Measurements from ENCODE around the gene SCNM1. TPM values are rescaled to one million over a fixed set of nuclear protein-coding genes. Genes with fewer than 3 reads are reported as not detected.
A peak's percentile ranks its signal among the peaks of the same experiment; 100 is the strongest.
"Not testable (repeated sequence)": the region's sequence is repeated elsewhere in the genome, so short reads cannot be mapped to it uniquely, and the experiment has no call there.

SCNM1 gene
- total and polyA plus RNA-seq, 2 experiments from 2014 or later = 27.1 to 92.3 TPM

- Histone ChIP-seq H3K4me1 (ENCODE audit: insufficient read depth) (peaks cover 3% of the 10 kb centered on the region; the same call in 1 of the 2 replicates), H3F3A (replicated peaks; ENCODE audit: low read depth) (0 out of 2 replicates have a peak, but pooled peaks cover 16% of the 10 kb centered on the region), H3K36me3 (ENCODE audit: insufficient read depth) (peaks cover 35% of the 10 kb centered on the region), H4K20me1 (replicated peaks; ENCODE audit: insufficient read depth) (peaks cover 7% of the 10 kb centered on the region), H3K27ac (ENCODE audit: low read depth) (no peak overlapping the region), H3K4me2 (no peak overlapping the region), H3K79me2 (replicated peaks; ENCODE audit: insufficient read depth) (peaks cover 39% of the 10 kb centered on the region), H3K9me2 (ENCODE audit: insufficient read depth) (no peaks in the 10 kb centered on the region), H3K27me3 (ENCODE audit: insufficient read depth) (no peaks in the 10 kb centered on the region), H3K4me3 (no peak overlapping the region), H2AFZ (no peak overlapping the region)
- TF ChIP-seq REST (IDR thresholded peaks at IDR 0.05; ENCODE audit: unreplicated experiment) = no peak
- H3K4me3 Mint-ChIP-seq = no peak overlapping the region
- ATAC-seq (no peak), DNase-seq (ENCODE audit: low spot score) (no peak)
- peaks cover 9% of the 10 kb centered on the region; the same call in 2 of the 3 replicates for H3K4me1 Mint-ChIP-seq
- no peak overlapping the region for H3K27ac Mint-ChIP-seq
- H3K27me3 Mint-ChIP-seq (ENCODE audit: insufficient read depth, low read depth, poor library complexity) = peaks cover 4% of the 10 kb centered on the region
- no peaks in the 10 kb centered on the region for H3K9me3 Mint-ChIP-seq
- H3K36me3 Mint-ChIP-seq (ENCODE audit: low read depth) = peaks cover 37% of the 10 kb centered on the region
Measured at GRCh38 chr1:151187205-151187604, 21.3 kb downstream of the SCNM1 start.

DNA sequence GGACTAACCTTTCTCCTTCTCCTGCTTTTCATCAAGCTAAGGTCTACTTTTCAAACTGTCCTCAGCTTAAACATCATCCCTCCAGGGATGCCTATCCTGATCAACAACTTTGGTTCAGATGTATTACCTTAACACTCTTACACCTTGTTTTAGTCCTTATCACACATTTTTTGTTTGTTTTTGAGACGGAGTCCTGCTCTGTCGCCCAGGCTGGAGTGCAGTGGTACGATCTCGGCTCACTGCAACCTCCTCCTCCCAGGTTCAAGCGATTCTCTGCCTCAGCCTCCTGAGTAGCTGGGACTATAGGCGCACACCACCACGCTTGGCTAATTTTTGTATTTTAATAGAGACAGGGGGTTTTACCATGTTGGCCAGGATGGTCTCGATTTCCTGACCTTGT, 22.7 kb downstream of the SCNM1 start:
- H3K36me3 Mint-ChIP-seq (ENCODE audit: low read depth) = peaks cover 24% of the 10 kb centered on the region
- H3K4me2 ChIP-seq = peak overlapping the region; percentile 87
- not testable (repeated sequence) for H3K4me1 Mint-ChIP-seq; ATAC-seq; H3K9me3 Mint-ChIP-seq; DNase-seq (ENCODE audit: low spot score); H3K9me2 ChIP-seq (ENCODE audit: insufficient read depth); H3K27me3 ChIP-seq (ENCODE audit: insufficient read depth); H3F3A ChIP-seq (replicated peaks; ENCODE audit: low read depth); H2AFZ ChIP-seq; H3K4me1 ChIP-seq (ENCODE audit: insufficient read depth); H4K20me1 ChIP-seq (replicated peaks; ENCODE audit: insufficient read depth); H3K27me3 Mint-ChIP-seq (ENCODE audit: insufficient read depth, low read depth, poor library complexity); H3K27ac Mint-ChIP-seq; H3K27ac ChIP-seq (ENCODE audit: low read depth)
- H3K4me3 Mint-ChIP-seq = peak overlapping the region; percentile 99
- H3K36me3 ChIP-seq (ENCODE audit: insufficient read depth) = peaks cover 22% of the 10 kb centered on the region
- peaks cover 39% of the 10 kb centered on the region for H3K79me2 ChIP-seq (replicated peaks; ENCODE audit: insufficient read depth)
- peak overlapping the region; percentile 74 for H3K4me3 ChIP-seq

DNA sequence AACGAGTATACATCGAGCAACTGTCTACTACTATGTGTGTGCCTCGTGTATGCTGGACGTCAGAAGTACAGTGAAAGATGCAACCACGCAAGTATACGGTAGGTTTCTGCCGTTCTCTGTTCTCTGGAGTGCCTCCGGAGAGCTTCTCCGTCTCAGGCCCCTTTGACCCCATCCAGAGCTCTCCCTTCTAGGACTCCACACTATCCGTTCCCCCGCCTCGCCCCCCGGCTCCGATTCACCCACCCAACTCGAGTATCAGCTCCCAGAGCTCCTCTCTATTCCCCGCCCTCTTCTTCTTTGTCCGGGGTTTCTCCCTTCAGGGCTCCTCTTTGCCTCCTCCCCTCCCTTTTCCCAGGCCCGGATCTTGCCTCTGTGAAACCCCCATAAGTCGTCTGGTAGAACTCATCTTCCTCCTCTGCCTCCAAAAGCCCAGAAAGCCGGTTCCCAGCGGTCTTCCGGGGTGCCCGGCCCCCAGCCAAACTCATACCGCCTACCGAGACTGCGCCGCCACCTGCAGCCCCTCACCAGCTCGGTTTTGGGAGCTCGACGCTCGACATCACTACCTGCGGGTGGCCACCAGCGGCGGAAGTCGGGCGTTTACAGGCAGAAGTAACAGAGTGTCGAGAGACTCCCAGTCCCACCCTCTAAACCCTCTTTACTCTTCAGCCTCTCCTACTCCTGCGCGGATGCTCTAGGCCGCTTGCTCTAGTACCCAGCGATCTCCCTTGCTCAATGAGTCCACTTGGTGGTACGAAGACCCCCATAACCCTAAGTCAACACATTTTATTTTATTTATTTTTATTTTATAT, 23.9 kb downstream of the SCNM1 start, which contains the start of gene VPS72:
VPS72 (minus strand) TSS at position 561 of the 809 bp plus-strand sequence; CDS start at position 485, 76 bp downstream.
- Histone ChIP-seq H4K20me1 (replicated peaks; ENCODE audit: insufficient read depth) (no peaks in the 10 kb centered on the region; the same call in 1 of the 2 replicates), H3K4me3 (peak within 1 kb of the TSS; percentile 74), H3K27ac (ENCODE audit: low read depth) (peak within 1 kb of the TSS; percentile 94), H3F3A (replicated peaks; ENCODE audit: low read depth) (0 out of 2 replicates have a peak, but pooled peaks cover 9% of the 10 kb centered on the region), H3K4me1 (ENCODE audit: insufficient read depth) (peaks cover 3% of the 10 kb centered on the region; the same call in 1 of the 2 replicates), H3K4me2 (peak within 1 kb of the TSS; percentile 87), H3K36me3 (ENCODE audit: insufficient read depth) (peaks cover 11% of the 10 kb centered on the region), H3K9me2 (ENCODE audit: insufficient read depth) (no peaks in the 10 kb centered on the region), H2AFZ (peak within 1 kb of the TSS; percentile 88), H3K79me2 (replicated peaks; ENCODE audit: insufficient read depth) (peaks cover 39% of the 10 kb centered on the region), H3K27me3 (ENCODE audit: insufficient read depth) (no peaks in the 10 kb centered on the region)
- Mint-ChIP-seq H3K36me3 (ENCODE audit: low read depth) (peaks cover 12% of the 10 kb centered on the region), H3K27ac (peak within 1 kb of the TSS; percentile 99), H3K9me3 (no peaks in the 10 kb centered on the region), H3K27me3 (ENCODE audit: insufficient read depth, low read depth, poor library complexity) (peaks cover 6% of the 10 kb centered on the region), H3K4me3 (peak within 1 kb of the TSS; percentile 99), H3K4me1 (peaks cover 9% of the 10 kb centered on the region; the same call in 2 of the 3 replicates)
- ATAC-seq (peak; percentile 95), DNase-seq (ENCODE audit: low spot score) (peak; percentile 96)
- no peak for TF ChIP-seq STAT1 (IDR thresholded peaks at IDR 0.05; ENCODE audit: unreplicated experiment)
- peak; percentile 93 for TF ChIP-seq ETS1 (IDR thresholded peaks at IDR 0.05)
- TF ChIP-seq, protein P1, sequence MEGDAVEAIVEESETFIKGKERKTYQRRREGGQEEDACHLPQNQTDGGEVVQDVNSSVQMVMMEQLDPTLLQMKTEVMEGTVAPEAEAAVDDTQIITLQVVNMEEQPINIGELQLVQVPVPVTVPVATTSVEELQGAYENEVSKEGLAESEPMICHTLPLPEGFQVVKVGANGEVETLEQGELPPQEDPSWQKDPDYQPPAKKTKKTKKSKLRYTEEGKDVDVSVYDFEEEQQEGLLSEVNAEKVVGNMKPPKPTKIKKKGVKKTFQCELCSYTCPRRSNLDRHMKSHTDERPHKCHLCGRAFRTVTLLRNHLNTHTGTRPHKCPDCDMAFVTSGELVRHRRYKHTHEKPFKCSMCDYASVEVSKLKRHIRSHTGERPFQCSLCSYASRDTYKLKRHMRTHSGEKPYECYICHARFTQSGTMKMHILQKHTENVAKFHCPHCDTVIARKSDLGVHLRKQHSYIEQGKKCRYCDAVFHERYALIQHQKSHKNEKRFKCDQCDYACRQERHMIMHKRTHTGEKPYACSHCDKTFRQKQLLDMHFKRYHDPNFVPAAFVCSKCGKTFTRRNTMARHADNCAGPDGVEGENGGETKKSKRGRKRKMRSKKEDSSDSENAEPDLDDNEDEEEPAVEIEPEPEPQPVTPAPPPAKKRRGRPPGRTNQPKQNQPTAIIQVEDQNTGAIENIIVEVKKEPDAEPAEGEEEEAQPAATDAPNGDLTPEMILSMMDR (conservative IDR thresholded peaks at IDR 0.05; ENCODE audit: low read depth in 2 of 2) = no peak
- peak; percentile 27; the same call in 1 of the 2 replicates for TF ChIP-seq CREB1 (CRISPR knock-in tag; IDR thresholded peaks at IDR 0.05; ENCODE audit: low read depth)
- TF ChIP-seq EZH2 (IDR thresholded peaks at IDR 0.05; ENCODE audit: low read depth, unreplicated experiment) = no peak
- peak; percentile 87 for TF ChIP-seq POLR2AphosphoS5 (IDR thresholded peaks at IDR 0.05; ENCODE audit: low read depth)
- no peak for TF ChIP-seq ZNF114 (CRISPR knock-in tag; IDR thresholded peaks at IDR 0.05)

Data from GM23338 (cell line).